ENCODE measurements around the gene SMIM17. TPM values are rescaled to one million over a fixed set of nuclear protein-coding genes. Genes with fewer than 3 reads are reported as not detected.

SMIM17 gene
- under 1 TPM in 2 of 4 donors, not detected in 2; 0.37 to 0.48 TPM for total RNA-seq

DNA sequence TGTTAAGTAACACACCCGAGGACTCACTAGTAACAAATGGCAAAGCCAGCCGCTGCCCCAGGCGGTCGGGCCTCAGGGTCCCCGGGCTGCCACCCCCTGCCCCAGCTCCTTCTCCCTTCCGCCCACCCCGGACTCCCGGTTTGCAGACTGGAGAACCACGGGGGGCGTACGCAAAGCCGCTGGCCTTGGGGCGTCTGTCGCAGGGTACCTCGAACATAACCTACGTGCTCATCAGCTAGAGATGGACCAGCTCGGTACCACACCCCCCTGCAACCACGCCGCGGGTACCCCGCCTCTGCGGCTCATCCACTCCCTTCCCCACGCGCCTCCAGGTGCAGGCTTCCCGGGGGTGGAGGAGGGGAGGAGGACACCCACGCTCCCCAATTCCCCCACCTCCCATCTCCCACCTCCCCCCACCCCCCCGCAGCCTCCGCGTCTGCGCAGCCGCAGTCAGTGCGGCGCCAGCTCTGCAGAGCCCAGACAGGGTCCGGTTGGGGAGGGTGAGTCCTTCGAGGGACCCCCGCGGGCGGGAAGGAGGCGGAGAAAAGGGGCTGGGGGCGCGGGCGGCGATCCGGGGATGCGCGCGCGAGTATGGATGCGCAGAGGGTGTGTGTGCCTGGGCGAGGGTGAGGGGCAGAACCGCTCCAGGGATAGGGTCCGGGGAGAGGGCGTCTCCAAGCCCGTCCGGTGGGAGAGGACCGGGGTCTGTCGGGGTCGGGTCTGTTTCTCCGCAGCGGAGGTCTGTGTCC is at the start of gene SMIM17:
Gene SMIM17 (plus strand): TSS at position 449 of the 749 bp plus-strand sequence. CDS start 2,509 bp downstream, outside the sequence.
- ATAC-seq (ENCODE audit: low FRiP score), result no peak
- TF ChIP-seq, protein P1, sequence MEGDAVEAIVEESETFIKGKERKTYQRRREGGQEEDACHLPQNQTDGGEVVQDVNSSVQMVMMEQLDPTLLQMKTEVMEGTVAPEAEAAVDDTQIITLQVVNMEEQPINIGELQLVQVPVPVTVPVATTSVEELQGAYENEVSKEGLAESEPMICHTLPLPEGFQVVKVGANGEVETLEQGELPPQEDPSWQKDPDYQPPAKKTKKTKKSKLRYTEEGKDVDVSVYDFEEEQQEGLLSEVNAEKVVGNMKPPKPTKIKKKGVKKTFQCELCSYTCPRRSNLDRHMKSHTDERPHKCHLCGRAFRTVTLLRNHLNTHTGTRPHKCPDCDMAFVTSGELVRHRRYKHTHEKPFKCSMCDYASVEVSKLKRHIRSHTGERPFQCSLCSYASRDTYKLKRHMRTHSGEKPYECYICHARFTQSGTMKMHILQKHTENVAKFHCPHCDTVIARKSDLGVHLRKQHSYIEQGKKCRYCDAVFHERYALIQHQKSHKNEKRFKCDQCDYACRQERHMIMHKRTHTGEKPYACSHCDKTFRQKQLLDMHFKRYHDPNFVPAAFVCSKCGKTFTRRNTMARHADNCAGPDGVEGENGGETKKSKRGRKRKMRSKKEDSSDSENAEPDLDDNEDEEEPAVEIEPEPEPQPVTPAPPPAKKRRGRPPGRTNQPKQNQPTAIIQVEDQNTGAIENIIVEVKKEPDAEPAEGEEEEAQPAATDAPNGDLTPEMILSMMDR (IDR thresholded peaks at IDR 0.05), result no peak
- DNase-seq (ENCODE audit: low spot score), result no peak

DNA sequence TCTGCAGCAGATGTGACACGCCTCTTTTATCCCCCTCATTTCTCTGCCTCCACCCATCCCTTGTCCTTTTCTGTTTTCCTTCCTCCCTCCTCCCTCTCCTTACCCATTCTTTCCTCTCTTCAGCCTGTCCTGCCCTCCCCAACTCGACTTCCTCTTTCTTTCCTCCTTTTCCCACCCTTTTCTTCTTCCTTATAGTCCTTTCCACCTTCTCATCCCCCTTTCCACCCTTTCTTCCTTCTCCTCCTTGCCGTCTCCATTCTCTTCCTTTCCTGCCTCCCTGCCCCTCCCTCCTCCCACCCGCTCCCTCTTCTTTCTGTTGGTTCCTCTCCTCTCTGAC is 48.5 kb upstream of the SMIM17 start:
- TF ChIP-seq, protein P1 (IDR thresholded peaks at IDR 0.05), result no peak
- no peak for ATAC-seq (ENCODE audit: low FRiP score)
- DNase-seq (ENCODE audit: low spot score), result no peak

DNA sequence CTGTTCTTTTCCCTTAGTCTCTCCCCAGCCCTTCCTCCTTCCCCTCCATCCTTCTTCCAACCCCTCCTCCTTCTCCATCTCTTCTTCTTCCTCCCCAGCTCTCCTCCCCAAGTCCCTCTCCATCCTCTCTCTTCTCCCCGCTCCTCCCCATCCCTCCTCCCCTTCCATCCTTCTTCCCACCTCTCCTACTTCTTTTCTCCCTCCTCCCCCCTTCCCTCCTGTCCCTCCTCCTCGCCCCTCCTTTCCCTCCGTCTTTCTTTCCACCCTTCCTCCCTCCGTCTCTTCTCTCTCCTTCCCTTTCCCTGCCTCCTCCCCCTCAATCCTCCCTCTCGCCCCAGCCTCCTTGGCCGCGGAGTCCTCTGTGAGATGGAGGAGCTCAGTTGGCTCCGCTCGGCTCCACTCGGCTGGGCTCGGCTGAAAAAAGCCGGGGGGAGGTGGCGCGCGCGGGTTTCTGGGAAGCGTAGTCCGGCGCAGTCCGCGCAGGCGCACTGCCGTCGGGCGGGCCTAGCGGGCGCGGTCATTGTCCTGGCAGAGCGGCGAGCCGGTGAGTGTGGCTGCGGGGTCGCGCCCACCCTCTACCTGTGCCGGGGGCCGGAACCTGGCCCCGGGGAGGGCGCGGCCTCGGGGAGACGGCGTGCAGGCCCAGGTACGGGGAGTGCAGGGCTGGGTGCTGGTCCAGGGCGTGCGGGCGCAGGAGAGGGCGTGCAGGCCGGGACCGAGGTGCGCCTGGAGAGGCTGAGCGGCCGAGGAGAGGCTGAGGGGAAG is 48.0 kb upstream of the SMIM17 start, which contains the start of gene ZNF71:
Gene ZNF71 (plus strand): TSS at position 520 of the 765 bp plus-strand sequence. CDS start 6,257 bp downstream, outside the sequence.
- ATAC-seq (ENCODE audit: low FRiP score) (peak; percentile 92), DNase-seq (ENCODE audit: low spot score) (peak; percentile 58)
- TF ChIP-seq, protein P1 (IDR thresholded peaks at IDR 0.05), result no peak

DNA sequence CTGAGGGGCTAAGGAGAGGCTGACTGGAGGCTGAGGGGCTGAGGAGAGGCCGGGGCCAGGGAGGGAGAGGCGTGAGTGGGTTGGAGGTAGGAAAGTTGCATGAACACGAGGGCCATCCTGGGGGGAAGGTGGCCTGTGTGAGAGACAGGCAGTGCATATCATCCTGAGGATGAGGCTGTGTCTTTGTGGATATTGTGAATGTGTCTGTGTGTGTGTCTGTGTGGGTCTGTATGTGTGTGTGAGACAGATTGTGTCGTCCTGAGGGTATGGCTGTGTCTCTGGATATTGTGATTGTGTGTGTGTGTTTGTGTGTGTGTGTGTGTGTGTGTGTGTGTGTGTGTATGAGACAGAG is 47.4 kb upstream of the SMIM17 start:
- no peak for DNase-seq (ENCODE audit: low spot score)
- no peak for ATAC-seq (ENCODE audit: low FRiP score)
- TF ChIP-seq, protein P1 (IDR thresholded peaks at IDR 0.05), result no peak

DNA sequence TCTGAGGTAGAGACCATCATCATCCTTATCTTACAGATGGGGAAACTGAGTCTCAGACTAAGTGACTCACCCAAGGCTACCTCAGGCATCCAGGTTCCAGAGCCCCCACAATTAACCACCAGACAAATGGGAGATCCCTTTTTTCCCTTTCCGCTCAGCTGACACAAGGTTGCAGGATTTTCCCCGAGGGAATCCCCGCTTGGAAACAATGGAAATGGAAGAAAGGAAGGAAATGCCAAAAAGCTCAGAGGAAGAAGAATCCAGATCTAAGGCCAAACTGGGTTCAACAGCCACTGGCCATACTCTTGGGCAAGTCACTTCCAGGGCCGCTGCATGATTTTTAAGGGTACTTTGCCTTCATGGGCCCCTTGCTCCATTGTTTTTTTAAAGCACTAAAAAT is 46.3 kb upstream of the SMIM17 start:
- ATAC-seq (ENCODE audit: low FRiP score) (no peak), DNase-seq (ENCODE audit: low spot score) (no peak)
- TF ChIP-seq, protein P1 (IDR thresholded peaks at IDR 0.05), result no peak

DNA sequence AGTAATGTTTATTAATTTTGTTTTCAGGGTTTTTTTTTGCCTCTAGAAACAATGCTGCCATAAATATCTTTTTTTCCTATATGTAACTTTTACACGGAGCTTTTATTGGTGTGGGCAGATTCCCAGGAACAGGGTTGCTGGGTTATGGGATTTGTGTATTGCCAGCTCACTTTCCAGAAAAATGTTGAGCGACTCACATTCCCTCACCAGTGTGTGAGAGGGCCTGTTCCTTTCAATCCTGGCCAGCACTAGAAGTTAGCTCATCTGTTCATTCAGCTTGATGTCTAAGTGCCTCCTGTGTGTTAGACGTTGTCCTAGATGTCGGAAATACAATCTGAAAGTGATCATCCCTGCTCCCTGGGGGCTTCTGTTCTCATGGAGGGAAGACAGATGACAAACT is 45.3 kb upstream of the SMIM17 start:
- ATAC-seq (ENCODE audit: low FRiP score), result no peak
- TF ChIP-seq, protein P1 (IDR thresholded peaks at IDR 0.05), result no peak

More for the DNA sequence above, 45.3 kb upstream of the SMIM17 start:
- no peak for DNase-seq (ENCODE audit: low spot score)
